Urinary bladder (tissue), 4 donors: ENCODE results near the gene DNMBP. TPM values are rescaled to one million over a fixed set of nuclear protein-coding genes. Genes with fewer than 3 reads are reported as not detected.

ENCODE experiments used
- DNase-seq: peaks from one replicate; pipeline ENCODE4 v3.0.0-alpha.2; 2015; ENCODE audit errors: extremely low spot score
- H3K27ac ChIP-seq: one replicate; pipeline ENCODE4 v1.5.1; 2013; ENCODE audit warnings: low read depth, mild to moderate bottlenecking, moderate library complexity
- H3K36me3 ChIP-seq: one replicate; pipeline ENCODE4 v1.6.1; 2013; ENCODE audit warnings: mild to moderate bottlenecking, moderate library complexity; ENCODE audit not compliant: insufficient read depth
- H3K4me1 ChIP-seq: one replicate; pipeline ENCODE4 v1.6.1; 2013; ENCODE audit warnings: mild to moderate bottlenecking, moderate library complexity; ENCODE audit not compliant: insufficient read depth
- H3K4me3 ChIP-seq: one replicate; pipeline ENCODE4 v1.5.1; 2013; ENCODE audit warnings: low read depth, low read length
- WGBS: extraction: QIAGEN DNeasy Blood & Tissue Kit; methylation state at CpG from one replicate; pipeline ENCODE4 v1.1.7; 2013; 5-methylcytosine and 5-hydroxymethylcytosine counted together
- polyA plus RNA-seq: library from polyadenylated mRNA; stranded (reverse); fragments of 200-250 nt; gene quantifications from one replicate; pipeline ENCODE4 v1.2.3, GENCODE V29; 2013
- total RNA-seq: library from RNA; depleted of rRNA; stranded (reverse); fragments of >200 nt; gene quantifications from one replicate; pipeline ENCODE4 v1.2.3, GENCODE V29; 2014
- donor health status: healthy with polysubstance abuse.
- donor health status: healthy.

Gene DNMBP
- total RNA-seq (31.8 TPM), polyA plus RNA-seq (26.2 TPM)

DNA sequence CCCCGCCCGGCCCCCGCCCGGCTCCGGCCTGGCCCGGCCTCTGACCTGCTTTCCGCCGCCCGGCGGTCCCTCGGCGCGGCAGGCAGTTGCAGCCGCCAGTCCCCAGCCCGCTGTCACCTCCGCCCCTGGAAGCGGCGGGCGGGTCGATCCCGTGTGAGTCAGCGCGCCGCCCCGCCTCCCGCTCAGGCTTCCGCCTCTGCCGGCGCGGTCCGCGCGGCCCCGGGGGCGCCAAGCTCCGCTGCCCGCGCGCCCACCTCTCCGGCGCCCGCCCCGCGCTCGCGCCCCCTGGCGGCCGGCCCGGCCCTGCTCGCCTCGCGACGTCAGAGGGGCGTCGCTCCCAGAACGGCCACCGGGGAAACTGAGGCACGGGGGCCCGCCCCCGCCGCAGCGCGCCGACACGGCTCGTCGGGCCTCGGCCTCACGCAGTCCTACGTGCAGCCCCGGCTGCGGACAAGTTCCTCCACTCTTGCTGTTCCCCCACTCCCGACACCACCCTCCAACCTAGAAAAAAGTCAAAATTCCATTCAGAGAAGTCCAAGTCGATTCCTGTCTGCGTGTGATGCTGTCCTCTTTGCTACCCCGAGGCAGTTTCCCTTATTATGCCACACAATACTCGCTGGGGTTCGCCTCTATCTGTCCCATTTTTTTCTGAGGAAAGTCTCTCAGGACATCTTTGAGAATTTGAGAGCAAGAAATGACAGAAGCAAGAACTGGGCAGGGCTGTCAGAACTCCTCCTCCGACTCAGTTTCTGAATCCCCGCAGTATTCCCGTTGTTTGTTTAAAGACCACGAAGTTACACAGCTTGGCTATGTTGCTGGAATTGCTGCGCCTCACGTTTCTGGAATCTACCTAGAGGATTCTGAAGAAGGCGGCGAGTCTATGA, at the start of gene DNMBP:
Gene DNMBP (minus strand): TSS at position 155 of the 884 bp plus-strand sequence. CDS start 37,823 bp downstream, outside the sequence.
- DNase-seq: no peak

DNA sequence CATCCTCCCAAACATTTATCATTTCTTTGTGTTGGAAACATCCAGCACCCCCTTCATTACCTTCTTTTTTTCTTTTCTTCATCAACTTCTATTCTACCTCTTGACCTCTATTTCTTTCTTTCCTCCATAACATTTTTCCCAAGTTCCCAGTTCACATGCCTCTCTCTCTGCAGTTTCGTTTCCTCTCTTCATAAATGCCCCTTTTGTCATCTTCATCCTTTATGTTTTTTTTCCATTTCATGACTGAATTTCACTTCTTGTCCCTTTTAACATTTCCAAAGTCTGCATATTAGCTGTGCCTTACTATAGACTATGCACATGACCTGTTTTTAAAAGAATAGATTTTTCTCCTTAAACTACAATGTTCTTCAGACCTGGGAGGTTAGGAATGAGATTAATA, 48.2 kb upstream of the DNMBP start:
- 69% methylated on average over 1 of the region's 1 CpG for WGBS
- H3K4me3 ChIP-seq: no peak overlapping the region
- no peak overlapping the region for H3K27ac ChIP-seq
- no peaks in the 10 kb centered on the region for H3K36me3 ChIP-seq
- no peaks in the 10 kb centered on the region for H3K4me1 ChIP-seq
- no peak for DNase-seq

More for the DNA sequence above, at the start of gene DNMBP:
- 1% methylated on average over 86 of the region's 86 CpGs for WGBS
- Histone ChIP-seq H3K4me3 (peak within 1 kb of the TSS; percentile 65), H3K27ac (peak within 1 kb of the TSS; percentile 93), H3K4me1 (no peaks in the 10 kb centered on the region), H3K36me3 (no peaks in the 10 kb centered on the region)

- no peak for DNase-seq
- no peak overlapping the region for H3K4me3 ChIP-seq
- 45% methylated on average over 6 of the region's 6 CpGs for WGBS
- no peaks in the 10 kb centered on the region for H3K36me3 ChIP-seq
- no peak overlapping the region for H3K27ac ChIP-seq
- H3K4me1 ChIP-seq: no peaks in the 10 kb centered on the region
Observed at GRCh38 chr10:100053686-100054460, 44.1 kb upstream of the DNMBP start.

GRCh38 chr10:100046021-100046486, 36.3 kb upstream of the DNMBP start:
- H3K27ac ChIP-seq: no peak overlapping the region
- peaks cover 2% of the 10 kb centered on the region for H3K4me1 ChIP-seq
- H3K36me3 ChIP-seq: no peaks in the 10 kb centered on the region
- 18% methylated on average over 7 of the region's 7 CpGs for WGBS
- H3K4me3 ChIP-seq: no peak overlapping the region
- DNase-seq: peak; percentile 72

DNA sequence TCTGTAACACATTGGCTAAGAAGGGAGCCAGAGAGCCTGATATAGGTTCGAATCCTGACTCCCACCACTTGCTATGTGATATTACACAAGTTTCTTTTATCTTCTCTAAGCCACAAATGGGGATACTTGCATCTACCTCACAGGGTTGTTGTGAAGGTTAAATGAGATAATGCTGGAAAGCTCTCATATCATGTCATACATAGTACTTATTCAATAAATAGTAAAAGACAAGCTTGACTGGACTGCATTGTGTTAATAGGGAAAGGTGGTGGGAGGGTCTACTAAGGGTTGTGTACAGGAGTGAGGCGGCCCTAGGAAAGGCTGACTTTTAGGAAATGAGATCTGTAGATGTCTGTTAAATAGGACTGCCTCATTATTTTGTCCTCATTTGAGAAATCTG, 35.8 kb upstream of the DNMBP start:
- Histone ChIP-seq H3K4me1 (peaks cover 2% of the 10 kb centered on the region), H3K4me3 (no peak overlapping the region), H3K36me3 (no peaks in the 10 kb centered on the region), H3K27ac (peak overlapping the region; percentile 55)
- WGBS: 59% methylated on average over 2 of the region's 2 CpGs
- no peak for DNase-seq

GRCh38 chr10:100043796-100044195, 34.0 kb upstream of the DNMBP start:
- Histone ChIP-seq H3K27ac (peak overlapping the region; percentile 80), H3K4me1 (peaks cover 2% of the 10 kb centered on the region), H3K4me3 (no peak overlapping the region), H3K36me3 (no peaks in the 10 kb centered on the region)
- WGBS: 28% methylated on average over 3 of the region's 3 CpGs
- DNase-seq: no peak

DNA sequence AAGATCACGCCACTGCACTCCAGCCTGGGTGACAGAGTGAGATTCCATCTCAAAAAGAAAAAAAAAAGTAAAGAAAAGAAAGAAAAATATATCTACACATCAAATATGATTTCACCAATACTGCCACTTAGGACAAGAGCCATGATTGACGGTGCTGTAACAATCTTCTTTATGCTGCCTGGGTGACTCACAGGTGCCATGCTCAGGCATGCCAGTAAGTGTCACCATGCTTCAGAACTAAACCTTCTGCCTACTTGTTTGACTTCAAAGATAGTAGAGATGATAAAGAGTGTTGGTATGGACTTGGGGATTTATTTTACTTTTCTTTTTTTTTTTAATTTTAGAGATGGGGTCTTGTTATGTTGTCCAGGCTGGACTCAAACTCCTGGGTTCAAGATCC, 33.6 kb upstream of the DNMBP start:
- 91% methylated on average over 2 of the region's 2 CpGs for WGBS
- no peak for DNase-seq

GRCh38 chr10:100041306-100042002, 31.7 kb upstream of the DNMBP start:
- H3K4me1 ChIP-seq: peaks cover 2% of the 10 kb centered on the region
- H3K27ac ChIP-seq: no peak overlapping the region
- H3K4me3 ChIP-seq: no peak overlapping the region
- H3K36me3 ChIP-seq: no peaks in the 10 kb centered on the region
- no peak for DNase-seq
- 75% methylated on average over 2 of the region's 2 CpGs for WGBS

More for the DNA sequence above, 33.6 kb upstream of the DNMBP start:
- Histone ChIP-seq H3K27ac (peak overlapping the region; percentile 80), H3K36me3 (no peaks in the 10 kb centered on the region), H3K4me3 (no peak overlapping the region), H3K4me1 (peaks cover 2% of the 10 kb centered on the region)

- H3K4me3 ChIP-seq: no peak overlapping the region
- H3K4me1 ChIP-seq: peaks cover under 1% of the 10 kb centered on the region
- H3K27ac ChIP-seq: no peak overlapping the region
- DNase-seq: no peak
- no peaks in the 10 kb centered on the region for H3K36me3 ChIP-seq
- whole genome bisulfite sequencing: 54% methylated on average over 1 of the region's 1 CpG
Observed at GRCh38 chr10:100038561-100039071, 28.9 kb upstream of the DNMBP start.

GRCh38 chr10:100037758-100038315, 28.1 kb upstream of the DNMBP start:
- Histone ChIP-seq H3K4me3 (no peak overlapping the region), H3K27ac (no peak overlapping the region), H3K36me3 (no peaks in the 10 kb centered on the region), H3K4me1 (no peaks in the 10 kb centered on the region)
- 70% methylated on average over 5 of the region's 5 CpGs for WGBS
- DNase-seq: no peak

GRCh38 chr10:100036850-100037249, 27.1 kb upstream of the DNMBP start:
- Histone ChIP-seq H3K36me3 (no peaks in the 10 kb centered on the region), H3K4me3 (no peak overlapping the region), H3K4me1 (no peaks in the 10 kb centered on the region), H3K27ac (no peak overlapping the region)
- no peak for DNase-seq
- WGBS: 71% methylated on average over 7 of the region's 7 CpGs

DNA sequence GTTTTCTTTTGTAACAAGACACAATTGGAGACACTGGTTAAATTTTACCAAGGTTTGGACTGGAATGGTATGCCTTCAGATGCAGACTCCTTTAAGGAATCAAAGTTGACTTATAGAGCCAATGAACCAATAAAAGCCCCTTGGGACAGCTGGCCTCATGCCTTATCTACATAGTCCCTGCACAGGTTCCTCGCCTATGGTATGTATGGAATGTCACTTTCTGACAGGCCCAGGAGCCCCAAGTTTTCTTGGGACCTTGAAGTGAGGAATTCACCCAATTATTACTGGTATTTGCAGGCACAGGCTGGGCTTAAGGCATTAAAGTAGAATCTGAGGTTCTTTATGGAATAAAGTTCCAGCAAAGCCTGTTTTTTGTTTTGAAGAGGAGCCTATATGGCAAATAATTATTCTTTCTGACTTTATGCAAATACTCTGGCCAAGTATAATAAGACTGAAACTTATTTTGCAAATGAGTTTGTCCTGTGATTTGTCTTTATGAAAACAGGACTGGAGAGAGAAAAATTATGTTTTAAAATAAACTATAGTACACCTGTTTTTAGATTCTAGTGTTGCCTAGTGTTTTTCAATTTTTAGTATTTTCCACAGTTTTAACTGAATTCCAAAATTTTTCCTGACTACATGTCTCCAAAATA, 24.1 kb upstream of the DNMBP start:
- no peaks in the 10 kb centered on the region for H3K4me1 ChIP-seq
- H3K27ac ChIP-seq: no peak overlapping the region
- 86% methylated on average over 1 of the region's 1 CpG for WGBS
- DNase-seq: no peak
- no peak overlapping the region for H3K4me3 ChIP-seq
- H3K36me3 ChIP-seq: no peaks in the 10 kb centered on the region
